Stimulated activated CD8-positive, alpha-beta memory T cell treated with anti-CD3 and anti-CD28 coated beads, Interleukin-15, amount 100 ng/mL, for 48 hours (primary cell): Measurements from ENCODE around the gene CXCL12.

Source experiments
- DNase-seq, 2 donors: peaks; one replicate each; pipeline ENCODE4 v3.0.0-alpha.2; 2020; ENCODE audit warnings: low read depth in 2 of 2

Gene CXCL12

GRCh38 chr10:44363716-44364115 is 21.2 kb downstream of the CXCL12 start:
- DNase-seq = no peak

GRCh38 chr10:44362866-44363711 is 21.8 kb downstream of the CXCL12 start:
- no peak for DNase-seq

GRCh38 chr10:44361109-44361508 is 23.8 kb downstream of the CXCL12 start:
- DNase-seq = no peak

GRCh38 chr10:44358080-44358771 is 26.7 kb downstream of the CXCL12 start:
- no peak for DNase-seq

- DNase-seq = no peak
Measured at GRCh38 chr10:44357023-44357540, 27.8 kb downstream of the CXCL12 start.

GRCh38 chr10:44356139-44357022 is 28.5 kb downstream of the CXCL12 start:
- DNase-seq = no peak

GRCh38 chr10:44355630-44356029 is 29.3 kb downstream of the CXCL12 start:
- DNase-seq = no peak

- DNase-seq = no peak
Measured at GRCh38 chr10:44354771-44355170, 30.1 kb downstream of the CXCL12 start.

- no peak for DNase-seq
Measured at GRCh38 chr10:44353721-44354120, 31.2 kb downstream of the CXCL12 start.

- no peak for DNase-seq
Measured at GRCh38 chr10:44353128-44353390, 31.8 kb downstream of the CXCL12 start.

GRCh38 chr10:44352316-44353127 is 32.4 kb downstream of the CXCL12 start:
- no peak for DNase-seq

GRCh38 chr10:44348496-44348895 is 36.4 kb downstream of the CXCL12 start:
- no peak for DNase-seq

GRCh38 chr10:44347609-44348400 is 37.1 kb downstream of the CXCL12 start:
- no peak for DNase-seq

- no peak for DNase-seq
Measured at GRCh38 chr10:44344727-44345126, 40.2 kb downstream of the CXCL12 start.

- DNase-seq = no peak
Measured at GRCh38 chr10:44343843-44344242, 41.1 kb downstream of the CXCL12 start.

GRCh38 chr10:44341886-44342285 is 43.0 kb downstream of the CXCL12 start:
- DNase-seq = no peak

- no peak for DNase-seq
Measured at GRCh38 chr10:44340557-44340956, 44.3 kb downstream of the CXCL12 start.

GRCh38 chr10:44339218-44339617 is 45.7 kb downstream of the CXCL12 start:
- no peak for DNase-seq

GRCh38 chr10:44337081-44337480 is 47.8 kb downstream of the CXCL12 start:
- no peak for DNase-seq

- no peak for DNase-seq
Measured at GRCh38 chr10:44335330-44336021, 49.4 kb downstream of the CXCL12 start.
